Stimulated activated naive CD8-positive, alpha-beta T cell treated with anti-CD3 and anti-CD28 coated beads, Interleukin-15, amount 100 ng/mL, for 72 hours (primary cell): ENCODE measurements around the gene ITCH.
A peak's percentile ranks its signal among the peaks of the same experiment; 100 is the strongest.
"Not testable (repeated sequence)": the region's sequence is repeated elsewhere in the genome, so short reads cannot be mapped to it uniquely, and the experiment has no call there.

ENCODE experiments used
- ATAC-seq: fragments of 150-1000 bp; cut with Tn5 transposase; 2 replicates; pipeline ENCODE4 v1.10.0; 2021; ENCODE audit warnings: mild to moderate bottlenecking, moderate library complexity
- DNase-seq, 2 donors: peaks; one replicate each; pipeline ENCODE4 v3.0.0; 2021 to 2022
- H3K27ac Mint-ChIP-seq, 2 donors: one replicate each; pipeline ENCODE4 v1.8.0; 2022; ENCODE audit warnings: mild to moderate bottlenecking in 2 of 2, mixed read lengths in 2 of 2, moderate library complexity in 2 of 2
- H3K27me3 Mint-ChIP-seq: one replicate; pipeline ENCODE4 v1.8.0; 2022; ENCODE audit warnings: mixed read lengths
- H3K4me1 Mint-ChIP-seq: one replicate; pipeline ENCODE4 v1.8.0; 2022; ENCODE audit warnings: mild to moderate bottlenecking, mixed read lengths
- H3K4me3 Mint-ChIP-seq, 2 donors: one replicate each; pipeline ENCODE4 v1.8.0; 2022; ENCODE audit warnings: mild to moderate bottlenecking in 2 of 2, mixed read lengths in 2 of 2, moderate library complexity in 1 of 2
- H3K9me3 Mint-ChIP-seq, 2 donors: one replicate each; pipeline ENCODE4 v1.8.0; 2022; ENCODE audit warnings: mixed read lengths in 2 of 2

Gene ITCH

GRCh38 chr20:34439168-34439567 is 76.1 kb downstream of the ITCH start:
- no peak for DNase-seq
- H3K27me3 Mint-ChIP-seq, result no peaks in the 10 kb centered on the region
- H3K4me3 Mint-ChIP-seq, result no peak overlapping the region
- no peak overlapping the region for H3K27ac Mint-ChIP-seq
- no peak for ATAC-seq
- no peaks in the 10 kb centered on the region for H3K9me3 Mint-ChIP-seq
- peaks cover 22% of the 10 kb centered on the region for H3K4me1 Mint-ChIP-seq

- H3K9me3 Mint-ChIP-seq, result not testable (repeated sequence)
- peaks cover 14% of the 10 kb centered on the region for H3K4me1 Mint-ChIP-seq
These were observed 78.3 kb downstream of the ITCH start for GRCh38 chr20:34441423-34441822.

GRCh38 chr20:34443546-34443945 is 80.5 kb downstream of the ITCH start:
- ATAC-seq, result no peak
- no peak overlapping the region for H3K27ac Mint-ChIP-seq
- no peaks in the 10 kb centered on the region for H3K27me3 Mint-ChIP-seq

More at GRCh38 chr20:34441423-34441822, 78.3 kb downstream of the ITCH start:
- H3K4me3 Mint-ChIP-seq, DNase-seq, H3K27me3 Mint-ChIP-seq, ATAC-seq: not testable (repeated sequence)
- H3K27ac Mint-ChIP-seq, result peak overlapping the region in 1 of 2 donors; percentile 80

GRCh38 chr20:34445177-34446065 is 82.3 kb downstream of the ITCH start:
- Mint-ChIP-seq H3K9me3 (no peaks in the 10 kb centered on the region), H3K27me3 (no peaks in the 10 kb centered on the region), H3K27ac (no peak overlapping the region), H3K4me3 (no peak overlapping the region), H3K4me1 (no peaks in the 10 kb centered on the region)
- ATAC-seq, result no peak
- no peak for DNase-seq

More at GRCh38 chr20:34443546-34443945, 80.5 kb downstream of the ITCH start:
- Mint-ChIP-seq H3K4me1 (no peaks in the 10 kb centered on the region), H3K4me3 (no peak overlapping the region), H3K9me3 (no peaks in the 10 kb centered on the region)
- no peak for DNase-seq

- Mint-ChIP-seq H3K27ac (no peak overlapping the region), H3K4me1 (no peaks in the 10 kb centered on the region), H3K4me3 (no peak overlapping the region), H3K9me3 (no peaks in the 10 kb centered on the region), H3K27me3 (no peaks in the 10 kb centered on the region)
- ATAC-seq (no peak), DNase-seq (no peak)
These were observed 85.4 kb downstream of the ITCH start for GRCh38 chr20:34448517-34448916.

- Mint-ChIP-seq H3K27ac (no peak overlapping the region), H3K27me3 (no peaks in the 10 kb centered on the region), H3K4me3 (no peak overlapping the region), H3K9me3 (no peaks in the 10 kb centered on the region), H3K4me1 (no peaks in the 10 kb centered on the region)
- DNase-seq, result no peak
- ATAC-seq, result no peak
These were observed 86.9 kb downstream of the ITCH start for GRCh38 chr20:34449674-34450592.

GRCh38 chr20:34452281-34452982 is 89.4 kb downstream of the ITCH start:
- ATAC-seq, result no peak
- H3K27ac Mint-ChIP-seq, result no peak overlapping the region
- DNase-seq, result no peak
- H3K4me3 Mint-ChIP-seq, result no peak overlapping the region
- H3K27me3 Mint-ChIP-seq, result no peaks in the 10 kb centered on the region
- H3K4me1 Mint-ChIP-seq, result no peaks in the 10 kb centered on the region
- H3K9me3 Mint-ChIP-seq, result no peaks in the 10 kb centered on the region

GRCh38 chr20:34458631-34459030 is 95.6 kb downstream of the ITCH start:
- no peak overlapping the region for H3K4me3 Mint-ChIP-seq
- no peaks in the 10 kb centered on the region for H3K27me3 Mint-ChIP-seq
- DNase-seq (no peak), ATAC-seq (no peak)
- no peaks in the 10 kb centered on the region for H3K9me3 Mint-ChIP-seq
- H3K27ac Mint-ChIP-seq, result no peak overlapping the region
- H3K4me1 Mint-ChIP-seq, result no peaks in the 10 kb centered on the region

- no peak overlapping the region for H3K27ac Mint-ChIP-seq
These were observed 96.3 kb downstream of the ITCH start for GRCh38 chr20:34459209-34459897.

GRCh38 chr20:34461779-34462087 is 98.7 kb downstream of the ITCH start:
- Mint-ChIP-seq H3K4me1 (no peaks in the 10 kb centered on the region), H3K4me3 (no peak overlapping the region), H3K27me3 (no peaks in the 10 kb centered on the region), H3K27ac (no peak overlapping the region), H3K9me3 (no peaks in the 10 kb centered on the region)
- DNase-seq (no peak), ATAC-seq (no peak)

More at GRCh38 chr20:34459209-34459897, 96.3 kb downstream of the ITCH start:
- Mint-ChIP-seq H3K4me1 (no peaks in the 10 kb centered on the region), H3K4me3 (no peak overlapping the region), H3K27me3 (no peaks in the 10 kb centered on the region), H3K9me3 (no peaks in the 10 kb centered on the region)
- DNase-seq (no peak), ATAC-seq (no peak)

GRCh38 chr20:34468951-34469350 is 105.9 kb downstream of the ITCH start:
- Mint-ChIP-seq H3K4me3 (no peak overlapping the region), H3K9me3 (no peaks in the 10 kb centered on the region), H3K4me1 (peaks cover 7% of the 10 kb centered on the region), H3K27ac (peak overlapping the region in 1 of 2 donors; percentile 5), H3K27me3 (no peaks in the 10 kb centered on the region)
- DNase-seq, result no peak
- ATAC-seq, result no peak

- Mint-ChIP-seq H3K4me3 (no peak overlapping the region), H3K27ac (no peak overlapping the region), H3K4me1 (peaks cover 15% of the 10 kb centered on the region), H3K9me3 (no peaks in the 10 kb centered on the region), H3K27me3 (no peaks in the 10 kb centered on the region)
- no peak for ATAC-seq
- no peak for DNase-seq
These were observed 109.3 kb downstream of the ITCH start for GRCh38 chr20:34472246-34472925.

GRCh38 chr20:34473262-34473883 is 110.3 kb downstream of the ITCH start:
- Mint-ChIP-seq H3K27ac (peak overlapping the region in 1 of 2 donors; percentile 27), H3K4me1 (peaks cover 15% of the 10 kb centered on the region), H3K27me3 (no peaks in the 10 kb centered on the region)

More at GRCh38 chr20:34473262-34473883, 110.3 kb downstream of the ITCH start:
- H3K4me3 Mint-ChIP-seq, result no peak overlapping the region
- DNase-seq (peak in 1 of 2 donors; percentile 26), ATAC-seq (peak; percentile 55)
- no peaks in the 10 kb centered on the region for H3K9me3 Mint-ChIP-seq
